ENCODE results near the gene OMA1.
A peak's percentile ranks its signal among the peaks of the same experiment; 100 is the strongest.

The OMA1 gene

GRCh38 chr1:58546520-58547308, at the start of gene OMA1:
TSS of gene OMA1 (minus strand) at chr1:58546726. CDS start at chr1:58539294, 7,432 bp downstream.
- peak within 1 kb of the TSS; percentile 94 for H3K27ac ChIP-seq
- TF ChIP-seq CTCF (conservative IDR thresholded peaks at IDR 0.05) (peak; percentile 99), ZFX (IDR thresholded peaks at IDR 0.05) (no peak)

GRCh38 chr1:58594546-58594945, 48.0 kb upstream of the OMA1 start:
- TF ChIP-seq CTCF (conservative IDR thresholded peaks at IDR 0.05) (no peak), ZFX (IDR thresholded peaks at IDR 0.05) (no peak)
- H3K27ac ChIP-seq: no peak overlapping the region

GRCh38 chr1:58592522-58593134, 46.1 kb upstream of the OMA1 start:
- no peak overlapping the region for H3K27ac ChIP-seq
- no peak for TF ChIP-seq ZFX (IDR thresholded peaks at IDR 0.05)
- TF ChIP-seq CTCF (conservative IDR thresholded peaks at IDR 0.05): no peak

GRCh38 chr1:58591806-58592205, 45.3 kb upstream of the OMA1 start:
- TF ChIP-seq CTCF (conservative IDR thresholded peaks at IDR 0.05) (no peak), ZFX (IDR thresholded peaks at IDR 0.05) (no peak)
- H3K27ac ChIP-seq: no peak overlapping the region

- no peak overlapping the region for H3K27ac ChIP-seq
- TF ChIP-seq CTCF (conservative IDR thresholded peaks at IDR 0.05) (no peak), ZFX (IDR thresholded peaks at IDR 0.05) (no peak)
Measured at GRCh38 chr1:58590019-58590418, 43.5 kb upstream of the OMA1 start.

DNA sequence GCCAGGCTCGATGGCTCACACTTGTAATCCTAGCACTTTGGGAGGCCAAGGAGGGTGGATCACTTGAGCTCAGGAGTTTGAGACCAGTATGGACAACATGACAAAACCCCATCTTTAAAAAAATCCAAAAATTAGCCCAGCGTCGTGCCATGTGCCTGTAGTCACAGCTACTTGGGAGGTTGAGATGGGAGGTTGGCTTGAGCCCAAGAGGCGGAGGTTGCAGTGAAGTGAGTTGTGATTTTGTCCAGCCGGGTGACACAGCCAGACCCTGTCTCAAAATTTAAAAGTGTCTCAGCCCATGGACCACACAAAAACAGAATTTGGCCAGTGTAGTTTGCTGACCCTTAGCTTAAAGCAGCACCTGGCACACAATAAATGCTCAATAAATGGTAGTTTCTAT, 41.9 kb upstream of the OMA1 start:
- TF ChIP-seq CTCF (conservative IDR thresholded peaks at IDR 0.05): no peak
- no peak for TF ChIP-seq ZFX (IDR thresholded peaks at IDR 0.05)
- H3K27ac ChIP-seq: no peak overlapping the region

GRCh38 chr1:58587667-58588066, 41.1 kb upstream of the OMA1 start:
- no peak for TF ChIP-seq CTCF (conservative IDR thresholded peaks at IDR 0.05)
- TF ChIP-seq ZFX (IDR thresholded peaks at IDR 0.05): no peak
- H3K27ac ChIP-seq: no peak overlapping the region

All from C4-2B (cell line).